Naive thymus-derived CD4-positive, alpha-beta T cell (primary cell): ENCODE results near the gene ILK. TPM values are rescaled to one million over a fixed set of nuclear protein-coding genes. Genes with fewer than 3 reads are reported as not detected.

Experiments
- ATAC-seq: fragments of 150-1000 bp; cut with Tn5 transposase; 2 replicates; pipeline ENCODE4 v1.10.0; 2021; ENCODE audit warnings: mild to moderate bottlenecking, moderate library complexity
- CTCF ChIA-PET: fragments of 350-600 bp; sonication (Branson Sonifier 250); formaldehyde crosslinking; loops from one replicate; lab custom pipeline; 2021; ENCODE audit warnings: antibody characterized with exemption; lab: Charles Lee
- POLR2A ChIA-PET: fragments of 350-600 bp; sonication (Branson Sonifier 250); formaldehyde crosslinking; loops from one replicate; lab custom pipeline; 2021; ENCODE audit warnings: antibody characterized with exemption, inconsistent platforms; lab: Charles Lee
- DNase-seq, 9 donors: peaks; one replicate each; pipeline versions ENCODE4 v3.0.0 to v3.0.0-alpha.2; 2020 to 2022; ENCODE audit warnings: mixed read lengths in 1 of 9
- H3K27ac ChIP-seq: one replicate; pipeline ENCODE4 v1.7.0; 2013; ENCODE audit warnings: mild to moderate bottlenecking, low read depth, low read length, moderate library complexity
- H3K27me3 ChIP-seq, 2 donors: one replicate each; pipeline ENCODE4 v1.7.0; 2013; ENCODE audit warnings: low read length in 2 of 2, mild to moderate bottlenecking in 2 of 2, moderate library complexity in 2 of 2; ENCODE audit not compliant: control insufficient read depth in 2 of 2, insufficient read depth in 2 of 2
- H3K36me3 ChIP-seq, 3 experiments: 1 replicate in 2 of 3; 2 replicates in 1 of 3; pipeline ENCODE4 v1.7.0; 2013; ENCODE audit warnings: low read length in 3 of 3, mild to moderate bottlenecking in 3 of 3, moderate library complexity in 1 of 3; ENCODE audit not compliant: insufficient read depth in 3 of 3, control insufficient read depth in 2 of 3
- H3K4me1 ChIP-seq, 2 donors: one replicate each; pipeline ENCODE4 v1.7.0; 2013; ENCODE audit warnings: low read length in 2 of 2, mild to moderate bottlenecking in 2 of 2, moderate library complexity in 1 of 2; ENCODE audit not compliant: control insufficient read depth in 2 of 2, insufficient read depth in 2 of 2
- H3K4me3 ChIP-seq: 2 replicates; pipeline ENCODE4 v1.7.0; 2013; ENCODE audit warnings: mild to moderate bottlenecking, low read length
- H3K9me3 ChIP-seq, 3 experiments: 1 replicate in 2 of 3; 2 replicates in 1 of 3; pipeline ENCODE4 v1.7.0; 2013; ENCODE audit warnings: low read length in 3 of 3; ENCODE audit not compliant: control insufficient read depth in 2 of 3
- H3K27ac Mint-ChIP-seq, 9 donors: one replicate each; pipeline ENCODE4 v1.8.0; 2020 to 2022; ENCODE audit warnings: mixed read lengths in 9 of 9, mild to moderate bottlenecking in 8 of 9, moderate library complexity in 5 of 9, inconsistent platforms in 2 of 9
- H3K27me3 Mint-ChIP-seq, 5 donors: one replicate each; pipeline ENCODE4 v1.8.0; 2021 to 2022; ENCODE audit warnings: mixed read lengths in 5 of 5, mild to moderate bottlenecking in 1 of 5
- H3K36me3 Mint-ChIP-seq, 5 donors: one replicate each; pipeline ENCODE4 v1.8.0; 2020 to 2022; ENCODE audit warnings: mixed read lengths in 5 of 5, mild to moderate bottlenecking in 3 of 5, inconsistent platforms in 1 of 5
- H3K4me1 Mint-ChIP-seq, 7 donors: one replicate each; pipeline ENCODE4 v1.8.0; 2020 to 2022; ENCODE audit warnings: mixed read lengths in 7 of 7, mild to moderate bottlenecking in 3 of 7, inconsistent platforms in 1 of 7
- H3K4me3 Mint-ChIP-seq, 10 donors: one replicate each; pipeline ENCODE4 v1.8.0; 2020 to 2022; ENCODE audit warnings: mild to moderate bottlenecking in 10 of 10, mixed read lengths in 10 of 10, moderate library complexity in 6 of 10, inconsistent platforms in 2 of 10
- H3K9me3 Mint-ChIP-seq, 11 donors: one replicate each; pipeline ENCODE4 v1.8.0; 2020 to 2022; ENCODE audit warnings: mixed read lengths in 11 of 11, mild to moderate bottlenecking in 4 of 11, inconsistent platforms in 1 of 11, moderate library complexity in 1 of 11
- intact Hi-C, 2 donors: fragments of 100-400 bp; cut with micrococcal nuclease; formaldehyde crosslinking; loops; one replicate each; pipeline ENCODE4 v1.15.1; 2023
- polyA plus RNA-seq, 2 donors: library from polyadenylated mRNA; unstranded; fragments of 300-500 nt; fragmentation: Illumina TruSeq; gene quantifications; one replicate each; pipeline ENCODE4 v1.2.3, GENCODE V29; 2021
- total RNA-seq, 6 experiments: library from RNA in 5 of 6; stranded (reverse) in 5 of 6; gene quantifications; 1 replicate in 5 of 6; 2 replicates in 1 of 6; pipeline ENCODE4 v1.2.3 and lab custom pipeline; 2021 to 2026

The ILK gene
- total RNA-seq, result 100 to 1,000 TPM in 1 of 5 experiments, 10 to 100 TPM in 4; 34.4 to 165 (median 89.6) TPM
- 10 to 100 TPM; 67.8 to 79.7 TPM for polyA plus RNA-seq
- 32.3 reads per million, percentile 61 among the genes with 10 or more reads in this experiment for total RNA-seq (lab: John Stamatoyannopoulos, UW)

DNA sequence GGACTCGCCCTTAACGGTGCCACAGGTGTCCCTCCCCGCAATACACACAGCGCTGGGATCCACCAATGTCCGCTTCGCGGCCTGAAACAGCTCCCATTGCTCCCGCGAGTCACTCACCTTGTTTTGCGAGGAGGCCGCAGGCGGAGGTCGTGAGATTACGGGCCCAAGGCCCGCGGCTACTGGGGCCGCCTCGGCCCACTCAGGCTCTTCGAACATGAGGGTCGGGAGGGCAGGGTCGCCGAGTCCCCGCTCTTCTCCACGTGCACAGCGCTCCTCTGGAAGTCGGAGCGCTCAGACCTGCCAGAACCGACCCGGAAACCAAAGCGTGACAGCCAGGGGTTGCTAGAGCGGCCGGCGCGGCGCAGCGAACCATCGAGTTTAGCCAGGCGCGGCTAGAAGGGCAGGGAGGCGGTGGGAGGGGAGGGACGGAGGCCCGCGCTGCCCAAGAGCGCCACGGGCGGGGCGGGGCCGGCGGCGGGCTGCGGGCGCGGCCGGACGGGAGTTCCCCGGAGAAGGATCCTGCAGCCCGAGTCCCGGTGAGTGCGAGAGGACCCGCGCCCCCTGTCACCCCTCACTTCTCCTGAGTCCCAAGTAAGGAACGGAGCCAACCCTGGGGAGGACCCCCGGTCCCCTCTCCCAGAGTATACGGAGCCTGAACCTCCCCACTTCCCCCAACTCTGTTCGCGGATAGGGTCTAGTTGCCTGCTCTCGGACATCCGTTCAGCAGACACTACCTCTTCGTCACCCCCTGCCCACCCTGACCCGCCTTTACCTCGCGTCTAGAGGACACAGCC is at the start of gene ILK, which contains the start of gene RRP8:
ILK (plus strand) TSS at position 488 of the 794 bp plus-strand sequence. CDS start 498 bp downstream, outside the sequence.
RRP8 (minus strand) TSS at position 330 of the 794 bp plus-strand sequence; CDS start at position 216, 114 bp downstream.
- Histone ChIP-seq H3K36me3 (peaks cover 6 to 48% (median 10%) of the 10 kb centered on the region in 3 experiments), H3K27ac (peak within 1 kb of the TSS; percentile 86), H3K4me1 (peaks cover 51% of the 10 kb centered on the region in 2 donors), H3K9me3 (no peaks in the 10 kb centered on the region), H3K27me3 (no peaks in the 10 kb centered on the region), H3K4me3 (peak within 1 kb of the TSS; percentile 85)
- Mint-ChIP-seq H3K4me1 (peaks cover 9 to 33% (median 21%) of the 10 kb centered on the region in 7 donors), H3K36me3 (peaks cover 7 to 31% (median 20%) of the 10 kb centered on the region in 5 donors), H3K4me3 (no peak within 1 kb of the TSS), H3K9me3 (no peaks in the 10 kb centered on the region), H3K27ac (no peak within 1 kb of the TSS), H3K27me3 (no peaks in the 10 kb centered on the region)
- DNase-seq (peak; percentile 69 to 86 (median 78)), ATAC-seq (peak; percentile 92)
- intact Hi-C loops, result loop anchor here (1.0 to 10.0 kb wide), 13 partner anchors 9 to 919 kb away; partner anchors contain the start of genes ARFIP2 (in 2 of the 2), MRPL17 (in 2 of the 2), SMPD1 (in 2 of the 2) and TAF10 (in 2 of the 2)
- CTCF ChIA-PET, result interaction anchor here (0.8 to 3.7 kb wide), 19 partner anchors 8 to 152 kb away, joined by 3 to 41 read pairs (median 5); partner anchors contain the start of genes MRPL17, TAF10 and TPP1
- POLR2A ChIA-PET, result interaction anchor here (0.8 to 10.3 kb wide), 18 partner anchors 9 to 184 kb away, joined by 3 to 170 read pairs (median 6); partner anchors contain the start of genes APBB1, ARFIP2, DCHS1 and MRPL17

GRCh38 chr11:6554828-6555706 is 48.5 kb upstream of the ILK start:
- no peaks in the 10 kb centered on the region for H3K36me3 ChIP-seq
- Mint-ChIP-seq H3K9me3 (no peaks in the 10 kb centered on the region), H3K4me3 (no peak overlapping the region), H3K36me3 (peaks cover 0 to 27% (median 12%) of the 10 kb centered on the region in 5 donors), H3K27me3 (no peaks in the 10 kb centered on the region), H3K4me1 (no peaks in the 10 kb centered on the region), H3K27ac (no peak overlapping the region)
- DNase-seq (no peak), ATAC-seq (no peak)
- no peak overlapping the region for H3K4me3 ChIP-seq
- H3K27ac ChIP-seq, result no peak overlapping the region
- intact Hi-C loops, result no loop called here
- no peaks in the 10 kb centered on the region for H3K4me1 ChIP-seq
- CTCF ChIA-PET, result no interaction called here
- H3K9me3 ChIP-seq, result no peaks in the 10 kb centered on the region
- POLR2A ChIA-PET, result interaction anchor here (0.6 kb wide), 1 partner anchor 25 kb away, joined by 5 read pairs; no protein-coding TSS in a partner anchor
- H3K27me3 ChIP-seq, result no peaks in the 10 kb centered on the region

- ChIA-PET POLR2A (interaction anchor here (0.6 kb wide), 1 partner anchor 27 kb away, joined by 5 read pairs; no protein-coding TSS in a partner anchor), CTCF (interaction anchor here (0.6 kb wide), 1 partner anchor 211 kb away, joined by 3 read pairs; no protein-coding TSS in a partner anchor)
- Histone ChIP-seq H3K36me3 (no peaks in the 10 kb centered on the region), H3K4me3 (no peak overlapping the region), H3K4me1 (no peaks in the 10 kb centered on the region), H3K27ac (no peak overlapping the region), H3K27me3 (no peaks in the 10 kb centered on the region), H3K9me3 (no peaks in the 10 kb centered on the region)
- Mint-ChIP-seq H3K4me3 (no peak overlapping the region), H3K27me3 (no peaks in the 10 kb centered on the region), H3K4me1 (peaks cover 0 to under 1% (median 0%) of the 10 kb centered on the region in 7 donors), H3K9me3 (no peaks in the 10 kb centered on the region), H3K27ac (no peak overlapping the region), H3K36me3 (peaks cover 0 to 34% (median 21%) of the 10 kb centered on the region in 5 donors)
- intact Hi-C loops, result no loop called here
- no peak for DNase-seq
- no peak for ATAC-seq
Observed at GRCh38 chr11:6556139-6556949, 47.2 kb upstream of the ILK start.

- Mint-ChIP-seq H3K9me3 (no peaks in the 10 kb centered on the region), H3K4me3 (no peak overlapping the region), H3K27me3 (no peaks in the 10 kb centered on the region), H3K4me1 (peaks cover 0 to 6% (median 0%) of the 10 kb centered on the region in 7 donors), H3K36me3 (peaks cover 0 to 38% (median 27%) of the 10 kb centered on the region in 5 donors), H3K27ac (peak overlapping the region in 1 of 9 donors; percentile 13)
- no peak overlapping the region for H3K27ac ChIP-seq
- no peak overlapping the region for H3K4me3 ChIP-seq
- ChIA-PET POLR2A (no interaction called here), CTCF (no interaction called here)
- no peaks in the 10 kb centered on the region for H3K36me3 ChIP-seq
- H3K9me3 ChIP-seq, result no peaks in the 10 kb centered on the region
- DNase-seq (no peak), ATAC-seq (no peak)
- intact Hi-C loops, result no loop called here
- H3K4me1 ChIP-seq, result no peaks in the 10 kb centered on the region
- no peaks in the 10 kb centered on the region for H3K27me3 ChIP-seq
Observed at GRCh38 chr11:6557063-6557462, 46.5 kb upstream of the ILK start.

- Mint-ChIP-seq H3K4me3 (no peak overlapping the region), H3K4me1 (peaks cover 0 to 12% (median 0%) of the 10 kb centered on the region in 7 donors), H3K27me3 (no peaks in the 10 kb centered on the region), H3K36me3 (peaks cover 0 to 47% (median 35%) of the 10 kb centered on the region in 5 donors), H3K27ac (no peak overlapping the region), H3K9me3 (no peaks in the 10 kb centered on the region)
- no peak overlapping the region for H3K27ac ChIP-seq
- H3K27me3 ChIP-seq, result no peaks in the 10 kb centered on the region
- ChIA-PET POLR2A (no interaction called here), CTCF (no interaction called here)
- DNase-seq (no peak), ATAC-seq (no peak)
- no peaks in the 10 kb centered on the region for H3K9me3 ChIP-seq
- H3K4me1 ChIP-seq, result no peaks in the 10 kb centered on the region
- H3K4me3 ChIP-seq, result no peak overlapping the region
- intact Hi-C loops, result no loop called here
- H3K36me3 ChIP-seq, result peaks cover 0 to 1% (median 0%) of the 10 kb centered on the region in 3 experiments
Observed at GRCh38 chr11:6557761-6558674, 45.6 kb upstream of the ILK start.
